ENCODE measurements around the gene POP5. TPM values are rescaled to one million over a fixed set of nuclear protein-coding genes. Genes with fewer than 3 reads are reported as not detected.

Gene POP5
- total and polyA plus RNA-seq, 12 donors = 31.4 to 158 (median 68.9) TPM

DNA sequence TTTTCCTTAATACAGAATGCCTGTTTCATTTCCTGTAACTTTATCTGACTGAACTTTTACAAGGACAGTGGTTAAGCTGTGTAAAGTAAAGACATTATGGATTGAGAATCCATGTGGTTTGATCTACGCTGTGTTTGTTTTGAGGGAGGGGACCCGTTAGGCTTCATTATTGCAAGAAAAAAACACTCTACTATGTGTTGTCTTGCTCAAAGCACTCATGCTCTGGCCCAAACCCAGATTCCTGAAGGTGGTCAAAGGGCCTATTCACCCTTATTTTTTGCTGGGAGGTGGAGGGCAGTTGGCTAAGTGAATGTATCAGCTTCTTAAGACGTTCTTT lies 35.2 kb downstream of the POP5 start:
- 58 to 71% (median 66%) methylated on average over 3 of the region's 3 CpGs for WGBS, 4 donors
- Histone ChIP-seq H3K36me3 (replicated peaks in 1 of 2) (peaks cover 0 to 44% of the 10 kb centered on the region in 2 donors), H3K27ac (no peak overlapping the region), H3K4me1 (replicated peaks in 1 of 2) (peaks cover 49 to 79% of the 10 kb centered on the region in 2 donors), H3K4me3 (no peak overlapping the region), H3K27me3 (no peaks in the 10 kb centered on the region), H3K9me3 (replicated peaks in 1 of 3) (no peaks in the 10 kb centered on the region)
- TF ChIP-seq CTCF (IDR thresholded peaks at IDR 0.05) = no peak
- TF ChIP-seq POLR2A (IDR thresholded peaks at IDR 0.05) = no peak
- DNase-seq = peak in 1 of 7 donors; percentile 9
- intact Hi-C loops (cut with DNase I) = no loop called here

- WGBS, 4 donors = 82 to 90% (median 86%) methylated on average over 3 of the region's 3 CpGs
- intact Hi-C loops (cut with DNase I) = no loop called here
- no peak for TF ChIP-seq CTCF (IDR thresholded peaks at IDR 0.05)
- no peak for TF ChIP-seq POLR2A (IDR thresholded peaks at IDR 0.05)
- Histone ChIP-seq H3K36me3 (replicated peaks in 1 of 2) (peaks cover 0 to 44% of the 10 kb centered on the region in 2 donors), H3K4me3 (no peak overlapping the region), H3K27me3 (no peaks in the 10 kb centered on the region), H3K4me1 (replicated peaks in 1 of 2) (peaks cover 49 to 79% of the 10 kb centered on the region in 2 donors), H3K27ac (peak overlapping the region in 2 of 5 donors; percentile 17 to 50), H3K9me3 (replicated peaks in 1 of 3) (no peaks in the 10 kb centered on the region)
- no peak for DNase-seq
Measured at GRCh38 chr12:120544691-120545090, 36.5 kb downstream of the POP5 start.

GRCh38 chr12:120542166-120542565 lies 39.0 kb downstream of the POP5 start:
- WGBS, 4 donors = 93 to 97% (median 94%) methylated on average over 5 of the region's 5 CpGs
- peaks cover 70 to 92% of the 10 kb centered on the region in 2 donors for H3K4me1 ChIP-seq (replicated peaks in 1 of 2)

DNA sequence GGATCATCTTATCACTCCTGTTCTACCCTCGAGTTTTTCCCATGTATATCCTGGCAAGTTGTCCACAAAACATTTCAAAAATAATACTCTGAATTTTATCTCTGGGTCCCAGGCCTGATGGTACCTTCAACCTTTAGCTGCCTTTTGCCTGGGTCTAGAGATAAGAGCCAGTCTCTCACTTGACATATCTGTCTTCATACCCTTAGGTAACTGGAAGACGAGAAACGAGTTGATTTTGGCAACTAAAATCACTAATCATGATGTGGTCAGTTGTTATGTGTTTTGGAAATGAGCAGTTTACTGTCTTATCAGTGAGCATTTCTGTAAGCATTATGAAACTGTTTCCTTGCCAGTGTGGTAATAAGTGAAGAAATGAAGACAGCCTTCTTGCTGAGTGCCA lies 40.8 kb downstream of the POP5 start:
- no peak for DNase-seq
- Histone ChIP-seq H3K4me1 (replicated peaks in 1 of 2) (peaks cover 82 to 92% of the 10 kb centered on the region in 2 donors), H3K27me3 (no peaks in the 10 kb centered on the region), H3K36me3 (replicated peaks in 1 of 2) (peaks cover 0 to 6% of the 10 kb centered on the region in 2 donors), H3K9me3 (replicated peaks in 1 of 3) (no peaks in the 10 kb centered on the region), H3K4me3 (no peak overlapping the region), H3K27ac (peak overlapping the region; percentile 53 to 97 (median 74))
- intact Hi-C loops (cut with DNase I) = no loop called here
- peak in 1 of 2 donors; percentile 38 for TF ChIP-seq POLR2A (IDR thresholded peaks at IDR 0.05)
- no peak for TF ChIP-seq CTCF (IDR thresholded peaks at IDR 0.05)
- 4 to 16% (median 6%) methylated on average over 3 of the region's 3 CpGs for WGBS, 4 donors

More at GRCh38 chr12:120542166-120542565, 39.0 kb downstream of the POP5 start:
- TF ChIP-seq CTCF (IDR thresholded peaks at IDR 0.05) (no peak), POLR2A (IDR thresholded peaks at IDR 0.05) (no peak)
- no peaks in the 10 kb centered on the region for H3K27me3 ChIP-seq
- intact Hi-C loops (cut with DNase I) = no loop called here
- no peak overlapping the region for H3K4me3 ChIP-seq
- peak overlapping the region in 3 of 5 donors; percentile 53 to 97 (median 57) for H3K27ac ChIP-seq
- DNase-seq = no peak
- peaks cover 0 to 19% of the 10 kb centered on the region in 2 donors for H3K36me3 ChIP-seq (replicated peaks in 1 of 2)
- no peaks in the 10 kb centered on the region for H3K9me3 ChIP-seq (replicated peaks in 1 of 3)
